K562 (cell line): ENCODE results near the gene LIN28B.

Source experiments
- E2F3 ChIP-seq: fragments of 250-450 bp; sonication (Bioruptor Pico); IDR thresholded peaks from 2 replicates; pipeline ENCODE4 v1.4.0; 2020; ENCODE audit warnings: mild to moderate bottlenecking
- EZH2 ChIP-seq: IDR thresholded peaks from 2 replicates; pipeline ENCODE4 v1.6.1; 2012; ENCODE audit warnings: low read depth, mild to moderate bottlenecking, inconsistent platforms, low read length, borderline replicate concordance
- HCFC1 ChIP-seq: IDR thresholded peaks from 2 replicates; pipeline ENCODE4 v1.6.1; 2012; ENCODE audit warnings: low read depth, low read length, improper control_type of control experiment
- NFYB ChIP-seq: IDR thresholded peaks from 2 replicates; pipeline ENCODE4 v1.6.1; 2011; ENCODE audit warnings: mild to moderate bottlenecking, moderate library complexity; ENCODE audit not compliant: insufficient read length; ENCODE audit errors: extremely low read depth
- POLR2AphosphoS2 ChIP-seq: IDR thresholded peaks from 2 replicates; pipeline ENCODE4 v1.6.1; 2012; ENCODE audit warnings: low read length, improper control_type of control experiment
- PRPF4 ChIP-seq: fragments of 200-400 bp; formaldehyde crosslinking; IDR thresholded peaks from one replicate; pipeline ENCODE4 v1.6.1; 2017; ENCODE audit warnings: low read length, low read depth, mild to moderate bottlenecking; ENCODE audit not compliant: insufficient read depth, poor library complexity, severe bottlenecking
- YY1 ChIP-seq, 3 experiments: IDR thresholded peaks; 2 replicates each; pipeline ENCODE4 v1.6.1; 2011; ENCODE audit warnings: low read length in 2 of 3, mild to moderate bottlenecking in 2 of 3, moderate library complexity in 2 of 3, borderline replicate concordance in 1 of 3, control low read depth in 1 of 3, low read depth in 1 of 3; ENCODE audit not compliant: insufficient read depth in 3 of 3, insufficient replicate concordance in 2 of 3, control insufficient read depth in 1 of 3, insufficient read length in 1 of 3; ENCODE audit errors: extremely low read depth in 1 of 3
- ZNF143 ChIP-seq: sonication (generic); formaldehyde crosslinking; IDR thresholded peaks from 2 replicates; pipeline ENCODE4 v1.9.0; 2022; ENCODE audit warnings: mild to moderate bottlenecking, missing genetic modification reagents
- TF ChIP-seq, protein P1 (sequence below), 3 experiments: IDR thresholded peaks in 2 of 3; conservative IDR thresholded peaks in 1 of 3; 2 replicates each; pipeline ENCODE4 v1.5.1; 2011 to 2012; ENCODE audit warnings: low read length in 3 of 3, mild to moderate bottlenecking in 3 of 3, control low read depth in 2 of 3, improper control_type of control experiment in 1 of 3, inconsistent platforms in 1 of 3, low read depth in 1 of 3, mixed read lengths in 1 of 3, moderate library complexity in 1 of 3; ENCODE audit not compliant: insufficient read depth in 2 of 3
- TF ChIP-seq, protein P2 (sequence below): fragments of 450-650 bp; IDR thresholded peaks from 2 replicates; pipeline ENCODE4 v1.6.1; 2016

DNA sequence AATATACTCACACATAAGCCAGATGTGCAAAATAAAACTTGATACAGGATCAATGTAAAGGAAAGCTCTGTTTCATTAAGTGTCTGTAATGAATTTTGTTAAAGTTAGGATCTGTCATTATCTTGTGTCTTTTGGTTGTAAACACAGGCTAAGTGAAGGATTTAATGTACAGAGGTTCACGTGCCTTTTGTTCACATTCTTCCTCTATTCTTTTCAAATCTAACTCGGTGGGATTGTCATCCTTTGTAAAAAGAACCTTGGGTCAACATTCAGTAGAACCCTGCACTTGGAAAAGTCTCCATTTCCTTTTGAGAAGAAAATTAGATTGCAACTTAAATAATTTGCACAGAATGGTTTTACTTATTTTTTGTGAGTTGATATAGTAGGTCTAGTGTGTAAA lies 7.7 kb upstream of the LIN28B start:
- TF ChIP-seq ZNF143 (CRISPR knock-in tag) = no peak
- TF ChIP-seq NFYB = no peak
- TF ChIP-seq, protein P1, sequence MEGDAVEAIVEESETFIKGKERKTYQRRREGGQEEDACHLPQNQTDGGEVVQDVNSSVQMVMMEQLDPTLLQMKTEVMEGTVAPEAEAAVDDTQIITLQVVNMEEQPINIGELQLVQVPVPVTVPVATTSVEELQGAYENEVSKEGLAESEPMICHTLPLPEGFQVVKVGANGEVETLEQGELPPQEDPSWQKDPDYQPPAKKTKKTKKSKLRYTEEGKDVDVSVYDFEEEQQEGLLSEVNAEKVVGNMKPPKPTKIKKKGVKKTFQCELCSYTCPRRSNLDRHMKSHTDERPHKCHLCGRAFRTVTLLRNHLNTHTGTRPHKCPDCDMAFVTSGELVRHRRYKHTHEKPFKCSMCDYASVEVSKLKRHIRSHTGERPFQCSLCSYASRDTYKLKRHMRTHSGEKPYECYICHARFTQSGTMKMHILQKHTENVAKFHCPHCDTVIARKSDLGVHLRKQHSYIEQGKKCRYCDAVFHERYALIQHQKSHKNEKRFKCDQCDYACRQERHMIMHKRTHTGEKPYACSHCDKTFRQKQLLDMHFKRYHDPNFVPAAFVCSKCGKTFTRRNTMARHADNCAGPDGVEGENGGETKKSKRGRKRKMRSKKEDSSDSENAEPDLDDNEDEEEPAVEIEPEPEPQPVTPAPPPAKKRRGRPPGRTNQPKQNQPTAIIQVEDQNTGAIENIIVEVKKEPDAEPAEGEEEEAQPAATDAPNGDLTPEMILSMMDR (IDR thresholded peaks at IDR 0.05 in 2 of 3, conservative IDR thresholded peaks at IDR 0.05 in 1 of 3; ENCODE audit: insufficient read depth in 2 of 3, low read depth in 1 of 3, low read length in 3 of 3) = no peak
- no peak for TF ChIP-seq YY1 (IDR thresholded peaks at IDR 0.05; ENCODE audit: borderline replicate concordance in 1 of 3, control insufficient read depth in 1 of 3, extremely low read depth in 1 of 3, insufficient read depth in 3 of 3, insufficient read length in 1 of 3, insufficient replicate concordance in 2 of 3, low read depth in 1 of 3, low read length in 2 of 3)
- no peak for TF ChIP-seq PRPF4
- no peak for TF ChIP-seq POLR2AphosphoS2
- TF ChIP-seq, protein P2, sequence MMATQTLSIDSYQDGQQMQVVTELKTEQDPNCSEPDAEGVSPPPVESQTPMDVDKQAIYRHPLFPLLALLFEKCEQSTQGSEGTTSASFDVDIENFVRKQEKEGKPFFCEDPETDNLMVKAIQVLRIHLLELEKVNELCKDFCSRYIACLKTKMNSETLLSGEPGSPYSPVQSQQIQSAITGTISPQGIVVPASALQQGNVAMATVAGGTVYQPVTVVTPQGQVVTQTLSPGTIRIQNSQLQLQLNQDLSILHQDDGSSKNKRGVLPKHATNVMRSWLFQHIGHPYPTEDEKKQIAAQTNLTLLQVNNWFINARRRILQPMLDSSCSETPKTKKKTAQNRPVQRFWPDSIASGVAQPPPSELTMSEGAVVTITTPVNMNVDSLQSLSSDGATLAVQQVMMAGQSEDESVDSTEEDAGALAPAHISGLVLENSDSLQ = no peak
- no peak for TF ChIP-seq EZH2
- TF ChIP-seq E2F3 = no peak
- no peak for TF ChIP-seq HCFC1
